AG04449 (cell line): ENCODE data around the gene FAM3C.
A peak's percentile ranks its signal among the peaks of the same experiment; 100 is the strongest.

Experiments
- CTCF ChIA-PET: fragments of 350-600 bp; formaldehyde crosslinking; extraction: SDS; loops from one replicate; lab custom pipeline; 2021; ENCODE audit warnings: antibody characterized with exemption; lab: Yijun Ruan, JAX
- POLR2A ChIA-PET: fragments of 400-600, 350-600 bp; formaldehyde crosslinking; extraction: SDS; loops from one replicate; lab custom pipeline; 2020; ENCODE audit warnings: antibody characterized with exemption, inconsistent platforms; lab: Yijun Ruan, JAX
- DNase-seq: peaks from one replicate; pipeline ENCODE4 v3.0.0-alpha.2; 2010; ENCODE audit warnings: low read depth, low spot score
- H3K4me3 ChIP-seq: 2 replicates; pipeline ENCODE4 v1.5.1; 2011; ENCODE audit warnings: low read depth, mild to moderate bottlenecking, control low read depth, low read length
- CTCF ChIP-seq: IDR thresholded peaks from one replicate; pipeline ENCODE4 v1.5.1; 2011; ENCODE audit warnings: mild to moderate bottlenecking, moderate library complexity, low read length, control low read depth, inconsistent platforms; ENCODE audit not compliant: insufficient read depth; ENCODE audit errors: missing control alignments

Gene FAM3C

GRCh38 chr7:121341933-121342332, 54.2 kb downstream of the FAM3C start:
- DNase-seq: no peak
- POLR2A ChIA-PET: no interaction called here
- CTCF ChIA-PET: no interaction called here
- TF ChIP-seq CTCF: no peak
- H3K4me3 ChIP-seq: no peak overlapping the region

GRCh38 chr7:121339082-121339481, 57.0 kb downstream of the FAM3C start:
- ChIA-PET CTCF (interaction anchor here (0.9 kb wide), 2 partner anchors 10 to 231 kb away, joined by 4 to 5 read pairs; partner anchors contain the start of gene WNT16), POLR2A (no interaction called here)
- no peak for DNase-seq
- no peak overlapping the region for H3K4me3 ChIP-seq
- TF ChIP-seq CTCF: no peak

- peak; percentile 28 for TF ChIP-seq CTCF
- ChIA-PET POLR2A (no interaction called here), CTCF (interaction anchor here (0.7 to 3.2 kb wide), 17 partner anchors 13 to 545 kb away, joined by 3 to 26 read pairs (median 5); partner anchors contain the start of genes CPED1 and FAM3C)
- no peak for DNase-seq
- no peak overlapping the region for H3K4me3 ChIP-seq
These were observed 58.7 kb downstream of the FAM3C start for GRCh38 chr7:121337398-121337797.

- POLR2A ChIA-PET: no interaction called here
- CTCF ChIA-PET: interaction anchor here (0.7 to 3.2 kb wide), 18 partner anchors 12 to 544 kb away, joined by 3 to 26 read pairs (median 4); partner anchors contain the start of genes CPED1 and FAM3C
- no peak overlapping the region for H3K4me3 ChIP-seq
- DNase-seq: no peak
- TF ChIP-seq CTCF: no peak
These were observed 59.5 kb downstream of the FAM3C start for GRCh38 chr7:121336579-121336978.

- TF ChIP-seq CTCF: no peak
- POLR2A ChIA-PET: no interaction called here
- DNase-seq: no peak
- no peak overlapping the region for H3K4me3 ChIP-seq
- CTCF ChIA-PET: interaction anchor here (0.6 kb wide), 1 partner anchor 11 kb away, joined by 3 read pairs; no protein-coding TSS in a partner anchor
These were observed 61.0 kb downstream of the FAM3C start for GRCh38 chr7:121334875-121335648.

GRCh38 chr7:121334376-121334775, 61.7 kb downstream of the FAM3C start:
- no peak for TF ChIP-seq CTCF
- no peak for DNase-seq
- CTCF ChIA-PET: no interaction called here
- H3K4me3 ChIP-seq: no peak overlapping the region
- POLR2A ChIA-PET: no interaction called here
